Measurements from ENCODE around the gene VNN1.

Gene VNN1

GRCh38 chr6:132713352-132714134 lies at the start of gene VNN1:
Gene VNN1, minus strand, starts transcription at chr6:132714055. Its CDS starts 20 bp downstream, at chr6:132714035.
- H3K4me1 ChIP-seq (ENCODE audit: control insufficient read depth, insufficient read depth, low read length) = no peaks in the 10 kb centered on the region
- no peak within 1 kb of the TSS for H3K9ac ChIP-seq (ENCODE audit: low read length)
- H3K4me3 ChIP-seq (ENCODE audit: low read length) = no peak within 1 kb of the TSS
- no peaks in the 10 kb centered on the region for H3K36me3 ChIP-seq (ENCODE audit: control insufficient read depth, insufficient read depth, low read length)
- H3K27me3 ChIP-seq (ENCODE audit: control insufficient read depth, insufficient read depth, low read length) = no peaks in the 10 kb centered on the region
- peak within 1 kb of the TSS; percentile 11 for H3K27ac ChIP-seq (ENCODE audit: low read depth, low read length)

- H3K4me1 ChIP-seq (ENCODE audit: control insufficient read depth, insufficient read depth, low read length) = no peaks in the 10 kb centered on the region
- no peaks in the 10 kb centered on the region for H3K36me3 ChIP-seq (ENCODE audit: control insufficient read depth, insufficient read depth, low read length)
- no peaks in the 10 kb centered on the region for H3K27me3 ChIP-seq (ENCODE audit: control insufficient read depth, insufficient read depth, low read length)
- no peak overlapping the region for H3K4me3 ChIP-seq (ENCODE audit: low read length)
- no peak overlapping the region for H3K9ac ChIP-seq (ENCODE audit: low read length)
- no peak overlapping the region for H3K27ac ChIP-seq (ENCODE audit: low read depth, low read length)
These were observed 49.4 kb upstream of the VNN1 start for GRCh38 chr6:132763269-132763668.

- no peak overlapping the region for H3K4me3 ChIP-seq (ENCODE audit: low read length)
- H3K27ac ChIP-seq (ENCODE audit: low read depth, low read length) = no peak overlapping the region
- H3K4me1 ChIP-seq (ENCODE audit: control insufficient read depth, insufficient read depth, low read length) = no peaks in the 10 kb centered on the region
- no peaks in the 10 kb centered on the region for H3K27me3 ChIP-seq (ENCODE audit: control insufficient read depth, insufficient read depth, low read length)
- no peaks in the 10 kb centered on the region for H3K36me3 ChIP-seq (ENCODE audit: control insufficient read depth, insufficient read depth, low read length)
- no peak overlapping the region for H3K9ac ChIP-seq (ENCODE audit: low read length)
These were observed 46.4 kb upstream of the VNN1 start for GRCh38 chr6:132760256-132760655.

- H3K4me3 ChIP-seq (ENCODE audit: low read length) = no peak overlapping the region
- H3K36me3 ChIP-seq (ENCODE audit: control insufficient read depth, insufficient read depth, low read length) = no peaks in the 10 kb centered on the region
- H3K9ac ChIP-seq (ENCODE audit: low read length) = no peak overlapping the region
- no peak overlapping the region for H3K27ac ChIP-seq (ENCODE audit: low read depth, low read length)
- H3K4me1 ChIP-seq (ENCODE audit: control insufficient read depth, insufficient read depth, low read length) = no peaks in the 10 kb centered on the region
- H3K27me3 ChIP-seq (ENCODE audit: control insufficient read depth, insufficient read depth, low read length) = no peaks in the 10 kb centered on the region
These were observed 44.8 kb upstream of the VNN1 start for GRCh38 chr6:132758689-132759088.

- Histone ChIP-seq H3K4me3 (ENCODE audit: low read length) (no peak overlapping the region), H3K27ac (ENCODE audit: low read depth, low read length) (no peak overlapping the region), H3K36me3 (ENCODE audit: control insufficient read depth, insufficient read depth, low read length) (no peaks in the 10 kb centered on the region), H3K4me1 (ENCODE audit: control insufficient read depth, insufficient read depth, low read length) (no peaks in the 10 kb centered on the region), H3K9ac (ENCODE audit: low read length) (no peak overlapping the region), H3K27me3 (ENCODE audit: control insufficient read depth, insufficient read depth, low read length) (no peaks in the 10 kb centered on the region)
These were observed 38.4 kb upstream of the VNN1 start for GRCh38 chr6:132752255-132752654.

- Histone ChIP-seq H3K27ac (ENCODE audit: low read depth, low read length) (no peak overlapping the region), H3K4me1 (ENCODE audit: control insufficient read depth, insufficient read depth, low read length) (no peaks in the 10 kb centered on the region), H3K9ac (ENCODE audit: low read length) (no peak overlapping the region), H3K36me3 (ENCODE audit: control insufficient read depth, insufficient read depth, low read length) (no peaks in the 10 kb centered on the region), H3K4me3 (ENCODE audit: low read length) (no peak overlapping the region), H3K27me3 (ENCODE audit: control insufficient read depth, insufficient read depth, low read length) (no peaks in the 10 kb centered on the region)
These were observed 38.0 kb upstream of the VNN1 start for GRCh38 chr6:132751828-132752227.

GRCh38 chr6:132751306-132751705 lies 37.5 kb upstream of the VNN1 start:
- H3K4me3 ChIP-seq (ENCODE audit: low read length) = no peak overlapping the region
- no peaks in the 10 kb centered on the region for H3K4me1 ChIP-seq (ENCODE audit: control insufficient read depth, insufficient read depth, low read length)
- no peaks in the 10 kb centered on the region for H3K36me3 ChIP-seq (ENCODE audit: control insufficient read depth, insufficient read depth, low read length)
- no peaks in the 10 kb centered on the region for H3K27me3 ChIP-seq (ENCODE audit: control insufficient read depth, insufficient read depth, low read length)
- H3K9ac ChIP-seq (ENCODE audit: low read length) = no peak overlapping the region
- H3K27ac ChIP-seq (ENCODE audit: low read depth, low read length) = no peak overlapping the region

- Histone ChIP-seq H3K27me3 (ENCODE audit: control insufficient read depth, insufficient read depth, low read length) (no peaks in the 10 kb centered on the region), H3K9ac (ENCODE audit: low read length) (no peak overlapping the region), H3K36me3 (ENCODE audit: control insufficient read depth, insufficient read depth, low read length) (no peaks in the 10 kb centered on the region), H3K4me3 (ENCODE audit: low read length) (no peak overlapping the region), H3K27ac (ENCODE audit: low read depth, low read length) (no peak overlapping the region), H3K4me1 (ENCODE audit: control insufficient read depth, insufficient read depth, low read length) (no peaks in the 10 kb centered on the region)
These were observed 36.8 kb upstream of the VNN1 start for GRCh38 chr6:132750455-132751248.

- Histone ChIP-seq H3K27me3 (ENCODE audit: control insufficient read depth, insufficient read depth, low read length) (no peaks in the 10 kb centered on the region), H3K36me3 (ENCODE audit: control insufficient read depth, insufficient read depth, low read length) (no peaks in the 10 kb centered on the region), H3K4me3 (ENCODE audit: low read length) (no peak overlapping the region), H3K4me1 (ENCODE audit: control insufficient read depth, insufficient read depth, low read length) (no peaks in the 10 kb centered on the region), H3K9ac (ENCODE audit: low read length) (no peak overlapping the region), H3K27ac (ENCODE audit: low read depth, low read length) (no peak overlapping the region)
These were observed 35.3 kb upstream of the VNN1 start for GRCh38 chr6:132749111-132749510.

- no peak overlapping the region for H3K9ac ChIP-seq (ENCODE audit: low read length)
- no peaks in the 10 kb centered on the region for H3K36me3 ChIP-seq (ENCODE audit: control insufficient read depth, insufficient read depth, low read length)
- H3K4me3 ChIP-seq (ENCODE audit: low read length) = no peak overlapping the region
- H3K4me1 ChIP-seq (ENCODE audit: control insufficient read depth, insufficient read depth, low read length) = no peaks in the 10 kb centered on the region
- no peak overlapping the region for H3K27ac ChIP-seq (ENCODE audit: low read depth, low read length)
- no peaks in the 10 kb centered on the region for H3K27me3 ChIP-seq (ENCODE audit: control insufficient read depth, insufficient read depth, low read length)
These were observed 34.6 kb upstream of the VNN1 start for GRCh38 chr6:132748446-132748845.

GRCh38 chr6:132746048-132746447 lies 32.2 kb upstream of the VNN1 start:
- H3K4me3 ChIP-seq (ENCODE audit: low read length) = no peak overlapping the region
- H3K27me3 ChIP-seq (ENCODE audit: control insufficient read depth, insufficient read depth, low read length) = no peaks in the 10 kb centered on the region
- no peak overlapping the region for H3K27ac ChIP-seq (ENCODE audit: low read depth, low read length)
- H3K36me3 ChIP-seq (ENCODE audit: control insufficient read depth, insufficient read depth, low read length) = no peaks in the 10 kb centered on the region
- H3K9ac ChIP-seq (ENCODE audit: low read length) = no peak overlapping the region
- H3K4me1 ChIP-seq (ENCODE audit: control insufficient read depth, insufficient read depth, low read length) = no peaks in the 10 kb centered on the region

GRCh38 chr6:132742495-132742894 lies 28.6 kb upstream of the VNN1 start:
- H3K27me3 ChIP-seq (ENCODE audit: control insufficient read depth, insufficient read depth, low read length) = no peaks in the 10 kb centered on the region
- no peaks in the 10 kb centered on the region for H3K4me1 ChIP-seq (ENCODE audit: control insufficient read depth, insufficient read depth, low read length)
- H3K27ac ChIP-seq (ENCODE audit: low read depth, low read length) = no peak overlapping the region
- no peak overlapping the region for H3K9ac ChIP-seq (ENCODE audit: low read length)
- no peaks in the 10 kb centered on the region for H3K36me3 ChIP-seq (ENCODE audit: control insufficient read depth, insufficient read depth, low read length)
- no peak overlapping the region for H3K4me3 ChIP-seq (ENCODE audit: low read length)
